SU-DHL-6 (cell line): ENCODE measurements around the gene OLFM2.

Source experiments
- EZH2phosphoT487 ChIP-seq: fragments of 200-600 bp; sonication (generic), shearing (Covaris generic); conservative IDR thresholded peaks from 2 replicates; pipeline ENCODE4 v1.6.1; 2018; ENCODE audit warnings: mild to moderate bottlenecking, antibody characterized with exemption, low read length, moderate library complexity, mixed read lengths
- TF ChIP-seq, protein P1 (sequence below): fragments of 200-600 bp; sonication (generic); IDR thresholded peaks from one replicate; pipeline ENCODE4 v1.5.1; 2017; ENCODE audit warnings: antibody characterized with exemption, mild to moderate bottlenecking, low read length, moderate library complexity; ENCODE audit not compliant: insufficient read depth, poor library complexity, severe bottlenecking

DNA sequence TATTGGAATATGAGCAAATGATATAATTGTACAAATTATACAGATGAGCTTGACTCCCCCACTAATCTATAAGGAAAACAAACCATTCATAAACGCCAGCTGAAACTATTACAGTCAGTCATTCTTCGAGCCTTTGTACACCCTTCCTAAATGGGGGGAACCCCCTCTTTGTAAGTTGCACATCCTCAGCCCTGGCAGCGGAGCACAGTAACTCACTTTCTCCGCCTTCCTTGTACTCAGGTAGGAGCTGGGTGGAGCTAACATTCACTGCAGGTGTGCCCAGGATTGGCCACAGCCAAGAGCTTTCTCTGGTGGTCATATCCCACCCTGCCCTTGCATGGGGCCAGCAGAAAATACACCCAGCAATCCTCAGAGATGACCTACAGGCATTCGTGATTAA lies 72.6 kb downstream of the OLFM2 start:
- TF ChIP-seq, protein P1, sequence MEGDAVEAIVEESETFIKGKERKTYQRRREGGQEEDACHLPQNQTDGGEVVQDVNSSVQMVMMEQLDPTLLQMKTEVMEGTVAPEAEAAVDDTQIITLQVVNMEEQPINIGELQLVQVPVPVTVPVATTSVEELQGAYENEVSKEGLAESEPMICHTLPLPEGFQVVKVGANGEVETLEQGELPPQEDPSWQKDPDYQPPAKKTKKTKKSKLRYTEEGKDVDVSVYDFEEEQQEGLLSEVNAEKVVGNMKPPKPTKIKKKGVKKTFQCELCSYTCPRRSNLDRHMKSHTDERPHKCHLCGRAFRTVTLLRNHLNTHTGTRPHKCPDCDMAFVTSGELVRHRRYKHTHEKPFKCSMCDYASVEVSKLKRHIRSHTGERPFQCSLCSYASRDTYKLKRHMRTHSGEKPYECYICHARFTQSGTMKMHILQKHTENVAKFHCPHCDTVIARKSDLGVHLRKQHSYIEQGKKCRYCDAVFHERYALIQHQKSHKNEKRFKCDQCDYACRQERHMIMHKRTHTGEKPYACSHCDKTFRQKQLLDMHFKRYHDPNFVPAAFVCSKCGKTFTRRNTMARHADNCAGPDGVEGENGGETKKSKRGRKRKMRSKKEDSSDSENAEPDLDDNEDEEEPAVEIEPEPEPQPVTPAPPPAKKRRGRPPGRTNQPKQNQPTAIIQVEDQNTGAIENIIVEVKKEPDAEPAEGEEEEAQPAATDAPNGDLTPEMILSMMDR: no peak
- TF ChIP-seq EZH2phosphoT487: no peak
